Ovary (tissue), 3 donors: ENCODE measurements around the gene OSBPL2.

Source experiments
- POLR2A ChIP-seq: fragments of 450-650 bp; IDR thresholded peaks from one replicate; pipeline ENCODE4 v1.6.1; 2017; ENCODE audit warnings: antibody characterized with exemption, mild to moderate bottlenecking, moderate library complexity
- TF ChIP-seq, protein P1 (sequence below), 3 donors: fragments of 450-650 bp in 2 of 3; fragments of 200-600 bp in 1 of 3; IDR thresholded peaks; one replicate each; pipeline versions ENCODE4 v1.5.1 to v1.8.0; 2016 to 2022; ENCODE audit warnings: antibody characterized with exemption in 3 of 3, mild to moderate bottlenecking in 1 of 3
- donor health status: DM: no; HTN: no; CAD: no.

DNA sequence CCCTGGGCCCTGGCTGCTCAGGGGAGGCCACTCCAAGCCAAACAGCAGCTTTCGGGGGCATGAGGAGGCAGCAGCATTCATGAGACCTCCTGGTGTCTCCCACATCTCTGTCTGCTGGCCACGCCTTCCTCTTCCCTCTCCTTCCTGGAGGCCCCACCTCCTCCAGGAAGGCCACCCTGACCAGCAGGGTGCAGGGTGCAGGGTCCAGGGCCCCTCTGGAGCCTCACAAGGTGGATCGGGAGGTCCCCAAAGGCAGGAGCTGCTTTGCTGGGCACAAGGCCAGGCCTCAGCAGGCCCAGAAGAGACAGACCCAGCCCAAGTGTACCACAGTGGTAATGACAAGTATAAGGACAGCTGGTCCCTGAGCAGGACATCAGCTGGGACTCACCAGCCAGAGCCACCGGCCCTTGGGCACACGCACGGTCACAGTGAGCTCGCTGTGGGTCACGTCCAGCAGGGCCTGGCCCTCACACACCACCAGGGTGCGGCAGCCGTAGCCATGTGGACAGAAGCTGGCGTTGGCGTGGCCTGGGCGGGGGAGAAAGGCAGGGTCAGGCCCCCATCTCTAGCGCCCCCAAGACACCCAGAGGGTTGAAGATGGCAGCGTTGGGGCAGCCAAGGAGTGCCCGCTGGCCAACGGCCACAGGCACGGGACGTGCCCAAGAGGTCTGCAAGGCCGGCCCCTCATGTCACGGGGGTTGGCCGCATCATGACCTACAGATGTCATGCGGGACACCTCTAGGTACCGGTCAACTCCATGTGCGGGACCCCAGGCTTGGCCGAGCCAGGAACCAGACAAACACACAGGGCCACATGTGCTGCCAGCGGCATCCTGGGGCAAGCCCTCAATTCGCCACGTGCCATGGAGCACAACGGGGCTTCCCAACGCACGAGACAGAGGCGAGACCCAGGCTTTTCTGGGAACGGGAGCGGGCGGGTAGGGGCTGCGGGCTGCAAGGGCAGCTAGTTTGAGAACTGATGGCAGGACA lies 91.4 kb downstream of the OSBPL2 start:
- TF ChIP-seq POLR2A: no peak
- TF ChIP-seq, protein P1, sequence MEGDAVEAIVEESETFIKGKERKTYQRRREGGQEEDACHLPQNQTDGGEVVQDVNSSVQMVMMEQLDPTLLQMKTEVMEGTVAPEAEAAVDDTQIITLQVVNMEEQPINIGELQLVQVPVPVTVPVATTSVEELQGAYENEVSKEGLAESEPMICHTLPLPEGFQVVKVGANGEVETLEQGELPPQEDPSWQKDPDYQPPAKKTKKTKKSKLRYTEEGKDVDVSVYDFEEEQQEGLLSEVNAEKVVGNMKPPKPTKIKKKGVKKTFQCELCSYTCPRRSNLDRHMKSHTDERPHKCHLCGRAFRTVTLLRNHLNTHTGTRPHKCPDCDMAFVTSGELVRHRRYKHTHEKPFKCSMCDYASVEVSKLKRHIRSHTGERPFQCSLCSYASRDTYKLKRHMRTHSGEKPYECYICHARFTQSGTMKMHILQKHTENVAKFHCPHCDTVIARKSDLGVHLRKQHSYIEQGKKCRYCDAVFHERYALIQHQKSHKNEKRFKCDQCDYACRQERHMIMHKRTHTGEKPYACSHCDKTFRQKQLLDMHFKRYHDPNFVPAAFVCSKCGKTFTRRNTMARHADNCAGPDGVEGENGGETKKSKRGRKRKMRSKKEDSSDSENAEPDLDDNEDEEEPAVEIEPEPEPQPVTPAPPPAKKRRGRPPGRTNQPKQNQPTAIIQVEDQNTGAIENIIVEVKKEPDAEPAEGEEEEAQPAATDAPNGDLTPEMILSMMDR (IDR thresholded peaks at IDR 0.05): no peak
